Measurements from ENCODE around the gene RAB11FIP2.

Gene RAB11FIP2

GRCh38 chr10:117997673-117998072 lies 49.1 kb downstream of the RAB11FIP2 start:
- Histone ChIP-seq H3K9me3 (ENCODE audit: control insufficient read depth, insufficient read depth, low read depth, low read length) (no peaks in the 10 kb centered on the region), H3K27ac (ENCODE audit: extremely low read depth, low read depth, low read length) (no peak overlapping the region), H3K36me3 (ENCODE audit: control insufficient read depth in 2 of 2, insufficient read depth in 1 of 2, low read length in 2 of 2) (no peaks in the 10 kb centered on the region; a peak in 1 of 3 replicates), H3K4me3 (ENCODE audit: low read depth, low read length) (no peak overlapping the region), H3K4me1 (ENCODE audit: control insufficient read depth, insufficient read depth, low read length) (no peaks in the 10 kb centered on the region)
- no peak for TF ChIP-seq ZNF19 (tag by site-specific recombination; IDR thresholded peaks at IDR 0.05; ENCODE audit: low read depth)
- TF ChIP-seq, protein P1, sequence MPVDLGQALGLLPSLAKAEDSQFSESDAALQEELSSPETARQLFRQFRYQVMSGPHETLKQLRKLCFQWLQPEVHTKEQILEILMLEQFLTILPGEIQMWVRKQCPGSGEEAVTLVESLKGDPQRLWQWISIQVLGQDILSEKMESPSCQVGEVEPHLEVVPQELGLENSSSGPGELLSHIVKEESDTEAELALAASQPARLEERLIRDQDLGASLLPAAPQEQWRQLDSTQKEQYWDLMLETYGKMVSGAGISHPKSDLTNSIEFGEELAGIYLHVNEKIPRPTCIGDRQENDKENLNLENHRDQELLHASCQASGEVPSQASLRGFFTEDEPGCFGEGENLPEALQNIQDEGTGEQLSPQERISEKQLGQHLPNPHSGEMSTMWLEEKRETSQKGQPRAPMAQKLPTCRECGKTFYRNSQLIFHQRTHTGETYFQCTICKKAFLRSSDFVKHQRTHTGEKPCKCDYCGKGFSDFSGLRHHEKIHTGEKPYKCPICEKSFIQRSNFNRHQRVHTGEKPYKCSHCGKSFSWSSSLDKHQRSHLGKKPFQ (tag by site-specific recombination; IDR thresholded peaks at IDR 0.05) = no peak
- no peak for TF ChIP-seq ZNF624 (tag by site-specific recombination; IDR thresholded peaks at IDR 0.05)
- no peak for TF ChIP-seq ZNF555 (tag by site-specific recombination; conservative IDR thresholded peaks at IDR 0.05)
- TF ChIP-seq, protein P2, sequence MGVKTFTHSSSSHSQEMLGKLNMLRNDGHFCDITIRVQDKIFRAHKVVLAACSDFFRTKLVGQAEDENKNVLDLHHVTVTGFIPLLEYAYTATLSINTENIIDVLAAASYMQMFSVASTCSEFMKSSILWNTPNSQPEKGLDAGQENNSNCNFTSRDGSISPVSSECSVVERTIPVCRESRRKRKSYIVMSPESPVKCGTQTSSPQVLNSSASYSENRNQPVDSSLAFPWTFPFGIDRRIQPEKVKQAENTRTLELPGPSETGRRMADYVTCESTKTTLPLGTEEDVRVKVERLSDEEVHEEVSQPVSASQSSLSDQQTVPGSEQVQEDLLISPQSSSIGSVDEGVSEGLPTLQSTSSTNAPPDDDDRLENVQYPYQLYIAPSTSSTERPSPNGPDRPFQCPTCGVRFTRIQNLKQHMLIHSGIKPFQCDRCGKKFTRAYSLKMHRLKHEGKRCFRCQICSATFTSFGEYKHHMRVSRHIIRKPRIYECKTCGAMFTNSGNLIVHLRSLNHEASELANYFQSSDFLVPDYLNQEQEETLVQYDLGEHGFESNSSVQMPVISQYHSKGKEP (tag by site-specific recombination; IDR thresholded peaks at IDR 0.05) = no peak
- TF ChIP-seq MZF1 (tag by site-specific recombination; IDR thresholded peaks at IDR 0.05; ENCODE audit: borderline replicate concordance) = no peak
- no peak for TF ChIP-seq ZNF580 (tag by site-specific recombination; IDR thresholded peaks at IDR 0.05)
- TF ChIP-seq ZSCAN30 (tag by site-specific recombination; IDR thresholded peaks at IDR 0.05) = no peak
- TF ChIP-seq ZNF670 (tag by site-specific recombination; IDR thresholded peaks at IDR 0.05; ENCODE audit: low read depth) = no peak
- TF ChIP-seq ZNF350 (tag by site-specific recombination; IDR thresholded peaks at IDR 0.05) = no peak
- TF ChIP-seq GLIS1 (tag by site-specific recombination; IDR thresholded peaks at IDR 0.05) = no peak
- TF ChIP-seq MYNN (tag by site-specific recombination; IDR thresholded peaks at IDR 0.05; ENCODE audit: borderline replicate concordance) = no peak
- no peak for TF ChIP-seq ZNF701 (tag by site-specific recombination; IDR thresholded peaks at IDR 0.05)
- ChIA-PET CTCF (no interaction called here), POLR2A (no interaction called here)

- H3K9me3 ChIP-seq (ENCODE audit: control insufficient read depth, insufficient read depth, low read depth, low read length) = no peaks in the 10 kb centered on the region
- H3K36me3 ChIP-seq (ENCODE audit: control insufficient read depth in 2 of 2, insufficient read depth in 1 of 2, low read length in 2 of 2) = no peaks in the 10 kb centered on the region; a peak in 1 of 3 replicates
- POLR2A ChIA-PET = no interaction called here
- no peaks in the 10 kb centered on the region for H3K4me1 ChIP-seq (ENCODE audit: control insufficient read depth, insufficient read depth, low read length)
- CTCF ChIA-PET = no interaction called here
- H3K4me3 ChIP-seq (ENCODE audit: low read depth, low read length) = no peak overlapping the region
- TF ChIP-seq, protein P3, sequence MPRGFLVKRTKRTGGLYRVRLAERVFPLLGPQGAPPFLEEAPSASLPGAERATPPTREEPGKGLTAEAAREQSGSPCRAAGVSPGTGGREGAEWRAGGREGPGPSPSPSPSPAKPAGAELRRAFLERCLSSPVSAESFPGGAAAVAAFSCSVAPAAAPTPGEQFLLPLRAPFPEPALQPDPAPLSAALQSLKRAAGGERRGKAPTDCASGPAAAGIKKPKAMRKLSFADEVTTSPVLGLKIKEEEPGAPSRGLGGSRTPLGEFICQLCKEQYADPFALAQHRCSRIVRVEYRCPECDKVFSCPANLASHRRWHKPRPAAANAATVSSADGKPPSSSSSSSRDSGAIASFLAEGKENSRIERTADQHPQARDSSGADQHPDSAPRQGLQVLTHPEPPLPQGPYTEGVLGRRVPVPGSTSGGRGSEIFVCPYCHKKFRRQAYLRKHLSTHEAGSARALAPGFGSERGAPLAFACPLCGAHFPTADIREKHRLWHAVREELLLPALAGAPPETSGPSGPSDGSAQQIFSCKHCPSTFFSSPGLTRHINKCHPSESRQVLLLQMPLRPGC (tag by site-specific recombination; IDR thresholded peaks at IDR 0.05) = no peak
- TF ChIP-seq ZBTB21 (tag by site-specific recombination; IDR thresholded peaks at IDR 0.05) (0 out of 2 replicates have a peak, but pooled peaks have one; percentile 31), ZNF140 (tag by site-specific recombination; IDR thresholded peaks at IDR 0.05) (no peak), ATF2 (tag by site-specific recombination; IDR thresholded peaks at IDR 0.05; ENCODE audit: low read depth) (0 out of 2 replicates have a peak, but pooled peaks have one; percentile 67), ZNF624 (tag by site-specific recombination; IDR thresholded peaks at IDR 0.05) (no peak), GLIS1 (tag by site-specific recombination; IDR thresholded peaks at IDR 0.05) (no peak)
- TF ChIP-seq, protein P4, sequence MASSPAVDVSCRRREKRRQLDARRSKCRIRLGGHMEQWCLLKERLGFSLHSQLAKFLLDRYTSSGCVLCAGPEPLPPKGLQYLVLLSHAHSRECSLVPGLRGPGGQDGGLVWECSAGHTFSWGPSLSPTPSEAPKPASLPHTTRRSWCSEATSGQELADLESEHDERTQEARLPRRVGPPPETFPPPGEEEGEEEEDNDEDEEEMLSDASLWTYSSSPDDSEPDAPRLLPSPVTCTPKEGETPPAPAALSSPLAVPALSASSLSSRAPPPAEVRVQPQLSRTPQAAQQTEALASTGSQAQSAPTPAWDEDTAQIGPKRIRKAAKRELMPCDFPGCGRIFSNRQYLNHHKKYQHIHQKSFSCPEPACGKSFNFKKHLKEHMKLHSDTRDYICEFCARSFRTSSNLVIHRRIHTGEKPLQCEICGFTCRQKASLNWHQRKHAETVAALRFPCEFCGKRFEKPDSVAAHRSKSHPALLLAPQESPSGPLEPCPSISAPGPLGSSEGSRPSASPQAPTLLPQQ (tag by site-specific recombination; IDR thresholded peaks at IDR 0.05) = no peak
- H3K27ac ChIP-seq (ENCODE audit: extremely low read depth, low read depth, low read length) = no peak overlapping the region
These were observed 50.0 kb downstream of the RAB11FIP2 start for GRCh38 chr10:117996709-117997108.
